Right lobe of liver (tissue), 6 donors: ENCODE results near the gene UBE3D. TPM values are rescaled to one million over a fixed set of nuclear protein-coding genes. Genes with fewer than 3 reads are reported as not detected.
A peak's percentile ranks its signal among the peaks of the same experiment; 100 is the strongest.
"Not testable (repeated sequence)": the region's sequence is repeated elsewhere in the genome, so short reads cannot be mapped to it uniquely, and the experiment has no call there.

Source experiments
- ATAC-seq, 4 donors: fragments of 200-7000 bp; cut with Tn5 transposase; one replicate each; pipeline ENCODE4 v1.9.1; 2020; ENCODE audit warnings: mild to moderate bottlenecking in 4 of 4, moderate library complexity in 4 of 4
- DNase-seq, 3 donors: peaks; one replicate each; pipeline ENCODE4 v3.0.0-alpha.2; 2020
- H3K27ac ChIP-seq, 3 donors: fragments of 200-600 bp; one replicate each; pipeline ENCODE4 v1.8.0; 2022
- H3K27me3 ChIP-seq, 2 donors: fragments of 200-600 bp; one replicate each; pipeline ENCODE4 v1.8.0; 2022
- H3K36me3 ChIP-seq, 4 donors: fragments of 200-600 bp; sonication (generic) in 1 of 4; one replicate each; pipeline versions ENCODE4 v1.5.1 to v1.8.0; 2017 to 2022; ENCODE audit warnings: control low read depth in 1 of 4
- H3K4me1 ChIP-seq, 4 donors: fragments of 200-600 bp; sonication (generic) in 1 of 4; one replicate each; pipeline versions ENCODE4 v1.5.1 to v1.8.0; 2017 to 2022; ENCODE audit warnings: control low read depth in 1 of 4
- H3K4me3 ChIP-seq, 3 donors: fragments of 200-600 bp; one replicate each; pipeline ENCODE4 v1.8.0; 2022
- H3K9me3 ChIP-seq, 4 donors: fragments of 200-600 bp; sonication (generic) in 1 of 4; one replicate each; pipeline versions ENCODE4 v1.5.1 to v1.8.0; 2017 to 2022; ENCODE audit warnings: control low read depth in 1 of 4
- CTCF ChIP-seq, 4 donors: fragments of 200-600 bp in 3 of 4; fragments of 450-650 bp in 1 of 4; IDR thresholded peaks; one replicate each; pipeline versions ENCODE4 v1.5.1 to v1.8.0; 2016 to 2022; ENCODE audit warnings: antibody characterized with exemption in 4 of 4, mild to moderate bottlenecking in 2 of 4
- POLR2A ChIP-seq: fragments of 450-650 bp; IDR thresholded peaks from one replicate; pipeline ENCODE4 v1.6.1; 2017; ENCODE audit warnings: antibody characterized with exemption, mild to moderate bottlenecking
- WGBS: methylation state at CpG from one replicate; pipeline ENCODE4 v1.1.6; 2018; ENCODE audit warnings: low coverage, low lambda C conversion rate; ENCODE audit not compliant: insufficient coverage; ENCODE audit errors: missing lambda C conversion rate; 5-methylcytosine and 5-hydroxymethylcytosine counted together
- intact Hi-C, 2 donors: fragments of 100-400 bp; cut with DNase I; formaldehyde crosslinking; loops; one replicate each; pipeline versions ENCODE4 v1.11.2 to v1.14.1; 2022
- total RNA-seq, 6 experiments: library from RNA; depleted of rRNA in 2 of 6; stranded (reverse); fragments of >200 nt in 2 of 6; fragmentation: NEBNext Ultra II Directional in 3 of 6; extraction: Animal tissue kit (Norgen Biotek cat#: 25700) in 3 of 6; gene quantifications; one replicate each; pipeline versions ENCODE4 v1.1.0 to v1.2.4, GENCODE V29; 2016 to 2023
- donor health status: DM: no; HTN: yes; CAD: no.
- donor health status: DM: no; HTN: no; CAD: no.
- donor health status: DM: no; HTN: no; CAD: no.
- donor health status: DM: no; HTN: yes; CAD: no.
- donor health status: DM: no; HTN: yes; CAD: no.

The UBE3D gene
- total RNA-seq, 6 experiments from 2014 or later = 1.6 to 4.8 (median 2.1) TPM

- 55% methylated on average over 3 of the region's 3 CpGs for WGBS
These were observed 200.2 kb downstream of the UBE3D start for GRCh38 chr6:82865461-82865860.

GRCh38 chr6:82863781-82864180 is 201.9 kb downstream of the UBE3D start:
- DNase-seq (no peak), ATAC-seq (no peak)
- Histone ChIP-seq H3K27ac (no peak overlapping the region), H3K27me3 (no peaks in the 10 kb centered on the region), H3K4me1 (no peaks in the 10 kb centered on the region), H3K36me3 (no peaks in the 10 kb centered on the region), H3K9me3 (no peaks in the 10 kb centered on the region), H3K4me3 (no peak overlapping the region)
- TF ChIP-seq POLR2A (no peak), CTCF (IDR thresholded peaks at IDR 0.05) (no peak)
- intact Hi-C loops = no loop called here

More at GRCh38 chr6:82865461-82865860, 200.2 kb downstream of the UBE3D start:
- TF ChIP-seq CTCF (IDR thresholded peaks at IDR 0.05) = no peak
- no peak for TF ChIP-seq POLR2A
- Histone ChIP-seq H3K4me3 (no peak overlapping the region), H3K27me3 (no peaks in the 10 kb centered on the region), H3K9me3 (no peaks in the 10 kb centered on the region), H3K36me3 (no peaks in the 10 kb centered on the region), H3K27ac (no peak overlapping the region), H3K4me1 (no peaks in the 10 kb centered on the region)
- ATAC-seq (no peak), DNase-seq (no peak)
- intact Hi-C loops = no loop called here

- intact Hi-C loops = no loop called here
- Histone ChIP-seq H3K4me3 (no peak overlapping the region), H3K27ac (no peak overlapping the region), H3K36me3 (no peaks in the 10 kb centered on the region), H3K9me3 (no peaks in the 10 kb centered on the region), H3K4me1 (no peaks in the 10 kb centered on the region), H3K27me3 (no peaks in the 10 kb centered on the region)
- WGBS = 14% methylated on average over 1 of the region's 1 CpG
- TF ChIP-seq POLR2A (no peak), CTCF (IDR thresholded peaks at IDR 0.05) (no peak)
- ATAC-seq (peak in 2 of 4 donors; percentile 32 to 62), DNase-seq (no peak)
These were observed 203.1 kb downstream of the UBE3D start for GRCh38 chr6:82862543-82862942.

GRCh38 chr6:82861121-82861520 is 204.5 kb downstream of the UBE3D start:
- WGBS = 86% methylated on average over 1 of the region's 1 CpG
- DNase-seq = no peak
- no peak for ATAC-seq
- Histone ChIP-seq H3K36me3 (no peaks in the 10 kb centered on the region), H3K4me1 (no peaks in the 10 kb centered on the region), H3K9me3 (no peaks in the 10 kb centered on the region), H3K27ac (no peak overlapping the region), H3K4me3 (no peak overlapping the region), H3K27me3 (no peaks in the 10 kb centered on the region)
- TF ChIP-seq POLR2A (no peak), CTCF (IDR thresholded peaks at IDR 0.05) (no peak)
- intact Hi-C loops = no loop called here

- H3K36me3 ChIP-seq, intact Hi-C loops, H3K27me3 ChIP-seq, DNase-seq, H3K27ac ChIP-seq, H3K4me3 ChIP-seq, ATAC-seq, H3K4me1 ChIP-seq, H3K9me3 ChIP-seq: not testable (repeated sequence)
- WGBS = 61% methylated on average over 5 of the region's 5 CpGs
These were observed 209.6 kb downstream of the UBE3D start for GRCh38 chr6:82856077-82856476.

GRCh38 chr6:82852904-82853303 is 212.7 kb downstream of the UBE3D start:
- 48% methylated on average over 3 of the region's 3 CpGs for WGBS
- H3K27ac ChIP-seq, H3K4me1 ChIP-seq, ATAC-seq, H3K27me3 ChIP-seq, H3K36me3 ChIP-seq, DNase-seq, intact Hi-C loops, H3K9me3 ChIP-seq, H3K4me3 ChIP-seq: not testable (repeated sequence)
